ENCODE data around the gene CAMK2N1. TPM values are rescaled to one million over a fixed set of nuclear protein-coding genes. Genes with fewer than 3 reads are reported as not detected.
A peak's percentile ranks its signal among the peaks of the same experiment; 100 is the strongest.

The CAMK2N1 gene
- total RNA-seq, 1 experiment from 2014 or later: 10.1 TPM

DNA sequence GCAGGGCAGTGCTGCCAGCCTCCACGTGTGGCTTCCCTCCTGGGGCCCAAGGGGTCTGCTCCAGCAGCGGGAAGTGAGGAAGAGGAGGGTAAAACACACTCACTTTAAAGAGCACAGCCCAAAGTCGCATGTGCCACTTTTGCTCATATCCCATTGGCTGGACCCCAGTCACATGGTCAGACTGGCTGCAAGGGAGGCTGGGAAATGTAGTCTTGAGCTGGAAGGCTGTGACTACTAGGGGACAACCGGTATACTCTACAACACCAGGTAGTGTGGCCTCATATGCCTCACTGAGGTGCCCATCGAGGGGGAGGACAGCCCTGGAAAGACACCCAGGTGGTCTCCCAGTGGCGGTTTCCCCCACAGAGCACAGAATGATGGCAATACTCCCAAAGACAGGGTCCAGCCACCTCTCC is 45.2 kb downstream of the CAMK2N1 start (continued):
- TF ChIP-seq ZNF121 (CRISPR knock-in tag; IDR thresholded peaks at IDR 0.05): no peak

- DNase-seq (ENCODE audit: low spot score): peak; percentile 28
- peak; percentile 43 for ATAC-seq
- CTCF ChIA-PET: interaction anchor here (1.0 to 1.6 kb wide), 4 partner anchors 8 to 227 kb away, joined by 3 to 18 read pairs (median 4); no protein-coding TSS in a partner anchor
- Mint-ChIP-seq H3K4me1 (peaks cover 3% of the 10 kb centered on the region), H3K27me3 (ENCODE audit: low read depth) (peaks cover 33% of the 10 kb centered on the region), H3K36me3 (no peaks in the 10 kb centered on the region), H3K27ac (no peak overlapping the region), H3K4me3 (no peak overlapping the region), H3K9me3 (peaks cover 3% of the 10 kb centered on the region; the same call in 1 of the 2 replicates)
- POLR2A ChIA-PET: no interaction called here
- TF ChIP-seq, protein P1, sequence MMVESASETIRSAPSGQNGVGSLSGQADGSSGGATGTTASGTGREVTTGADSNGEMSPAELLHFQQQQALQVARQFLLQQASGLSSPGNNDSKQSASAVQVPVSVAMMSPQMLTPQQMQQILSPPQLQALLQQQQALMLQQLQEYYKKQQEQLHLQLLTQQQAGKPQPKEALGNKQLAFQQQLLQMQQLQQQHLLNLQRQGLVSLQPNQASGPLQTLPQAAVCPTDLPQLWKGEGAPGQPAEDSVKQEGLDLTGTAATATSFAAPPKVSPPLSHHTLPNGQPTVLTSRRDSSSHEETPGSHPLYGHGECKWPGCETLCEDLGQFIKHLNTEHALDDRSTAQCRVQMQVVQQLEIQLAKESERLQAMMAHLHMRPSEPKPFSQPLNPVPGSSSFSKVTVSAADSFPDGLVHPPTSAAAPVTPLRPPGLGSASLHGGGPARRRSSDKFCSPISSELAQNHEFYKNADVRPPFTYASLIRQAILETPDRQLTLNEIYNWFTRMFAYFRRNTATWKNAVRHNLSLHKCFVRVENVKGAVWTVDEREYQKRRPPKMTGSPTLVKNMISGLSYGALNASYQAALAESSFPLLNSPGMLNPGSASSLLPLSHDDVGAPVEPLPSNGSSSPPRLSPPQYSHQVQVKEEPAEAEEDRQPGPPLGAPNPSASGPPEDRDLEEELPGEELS (CRISPR knock-in tag; IDR thresholded peaks at IDR 0.05): no peak
- TF ChIP-seq, protein P2, sequence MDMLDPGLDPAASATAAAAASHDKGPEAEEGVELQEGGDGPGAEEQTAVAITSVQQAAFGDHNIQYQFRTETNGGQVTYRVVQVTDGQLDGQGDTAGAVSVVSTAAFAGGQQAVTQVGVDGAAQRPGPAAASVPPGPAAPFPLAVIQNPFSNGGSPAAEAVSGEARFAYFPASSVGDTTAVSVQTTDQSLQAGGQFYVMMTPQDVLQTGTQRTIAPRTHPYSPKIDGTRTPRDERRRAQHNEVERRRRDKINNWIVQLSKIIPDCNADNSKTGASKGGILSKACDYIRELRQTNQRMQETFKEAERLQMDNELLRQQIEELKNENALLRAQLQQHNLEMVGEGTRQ (CRISPR knock-in tag; IDR thresholded peaks at IDR 0.05): peak; percentile 59; the same call in 1 of the 2 replicates
- TF ChIP-seq NFYB (CRISPR knock-in tag; conservative IDR thresholded peaks at IDR 0.05; ENCODE audit: low read depth): peak; percentile 43
Measured at GRCh38 chr1:20439282-20439681, 46.7 kb downstream of the CAMK2N1 start.

GRCh38 chr1:20437640-20438039 is 48.4 kb downstream of the CAMK2N1 start:
- no peak for DNase-seq (ENCODE audit: low spot score)
- POLR2A ChIA-PET: no interaction called here
- Mint-ChIP-seq H3K27me3 (ENCODE audit: low read depth) (peaks cover 39% of the 10 kb centered on the region), H3K4me1 (peaks cover 3% of the 10 kb centered on the region), H3K9me3 (peaks cover 3% of the 10 kb centered on the region; the same call in 1 of the 2 replicates), H3K36me3 (no peaks in the 10 kb centered on the region), H3K4me3 (no peak overlapping the region), H3K27ac (no peak overlapping the region)
- ATAC-seq: no peak
- CTCF ChIA-PET: no interaction called here
- TF ChIP-seq NFYB (CRISPR knock-in tag; conservative IDR thresholded peaks at IDR 0.05; ENCODE audit: low read depth): no peak
- no peak for TF ChIP-seq RORB (CRISPR knock-in tag; IDR thresholded peaks at IDR 0.05)
- TF ChIP-seq CREB1 (CRISPR knock-in tag; IDR thresholded peaks at IDR 0.05): no peak
- no peak for TF ChIP-seq HMGXB4 (CRISPR knock-in tag; IDR thresholded peaks at IDR 0.05)
- TF ChIP-seq ZNF263 (CRISPR knock-in tag; IDR thresholded peaks at IDR 0.05; ENCODE audit: low read depth): no peak
- TF ChIP-seq ATF2 (CRISPR knock-in tag; IDR thresholded peaks at IDR 0.05; ENCODE audit: borderline replicate concordance, low read depth): no peak
- TF ChIP-seq, protein P3, sequence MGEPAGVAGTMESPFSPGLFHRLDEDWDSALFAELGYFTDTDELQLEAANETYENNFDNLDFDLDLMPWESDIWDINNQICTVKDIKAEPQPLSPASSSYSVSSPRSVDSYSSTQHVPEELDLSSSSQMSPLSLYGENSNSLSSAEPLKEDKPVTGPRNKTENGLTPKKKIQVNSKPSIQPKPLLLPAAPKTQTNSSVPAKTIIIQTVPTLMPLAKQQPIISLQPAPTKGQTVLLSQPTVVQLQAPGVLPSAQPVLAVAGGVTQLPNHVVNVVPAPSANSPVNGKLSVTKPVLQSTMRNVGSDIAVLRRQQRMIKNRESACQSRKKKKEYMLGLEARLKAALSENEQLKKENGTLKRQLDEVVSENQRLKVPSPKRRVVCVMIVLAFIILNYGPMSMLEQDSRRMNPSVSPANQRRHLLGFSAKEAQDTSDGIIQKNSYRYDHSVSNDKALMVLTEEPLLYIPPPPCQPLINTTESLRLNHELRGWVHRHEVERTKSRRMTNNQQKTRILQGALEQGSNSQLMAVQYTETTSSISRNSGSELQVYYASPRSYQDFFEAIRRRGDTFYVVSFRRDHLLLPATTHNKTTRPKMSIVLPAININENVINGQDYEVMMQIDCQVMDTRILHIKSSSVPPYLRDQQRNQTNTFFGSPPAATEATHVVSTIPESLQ (CRISPR knock-in tag; IDR thresholded peaks at IDR 0.05): no peak
- no peak for TF ChIP-seq PRRX2 (CRISPR knock-in tag; IDR thresholded peaks at IDR 0.05)
- no peak for TF ChIP-seq ERG (CRISPR knock-in tag; IDR thresholded peaks at IDR 0.05)
- TF ChIP-seq, protein P4, sequence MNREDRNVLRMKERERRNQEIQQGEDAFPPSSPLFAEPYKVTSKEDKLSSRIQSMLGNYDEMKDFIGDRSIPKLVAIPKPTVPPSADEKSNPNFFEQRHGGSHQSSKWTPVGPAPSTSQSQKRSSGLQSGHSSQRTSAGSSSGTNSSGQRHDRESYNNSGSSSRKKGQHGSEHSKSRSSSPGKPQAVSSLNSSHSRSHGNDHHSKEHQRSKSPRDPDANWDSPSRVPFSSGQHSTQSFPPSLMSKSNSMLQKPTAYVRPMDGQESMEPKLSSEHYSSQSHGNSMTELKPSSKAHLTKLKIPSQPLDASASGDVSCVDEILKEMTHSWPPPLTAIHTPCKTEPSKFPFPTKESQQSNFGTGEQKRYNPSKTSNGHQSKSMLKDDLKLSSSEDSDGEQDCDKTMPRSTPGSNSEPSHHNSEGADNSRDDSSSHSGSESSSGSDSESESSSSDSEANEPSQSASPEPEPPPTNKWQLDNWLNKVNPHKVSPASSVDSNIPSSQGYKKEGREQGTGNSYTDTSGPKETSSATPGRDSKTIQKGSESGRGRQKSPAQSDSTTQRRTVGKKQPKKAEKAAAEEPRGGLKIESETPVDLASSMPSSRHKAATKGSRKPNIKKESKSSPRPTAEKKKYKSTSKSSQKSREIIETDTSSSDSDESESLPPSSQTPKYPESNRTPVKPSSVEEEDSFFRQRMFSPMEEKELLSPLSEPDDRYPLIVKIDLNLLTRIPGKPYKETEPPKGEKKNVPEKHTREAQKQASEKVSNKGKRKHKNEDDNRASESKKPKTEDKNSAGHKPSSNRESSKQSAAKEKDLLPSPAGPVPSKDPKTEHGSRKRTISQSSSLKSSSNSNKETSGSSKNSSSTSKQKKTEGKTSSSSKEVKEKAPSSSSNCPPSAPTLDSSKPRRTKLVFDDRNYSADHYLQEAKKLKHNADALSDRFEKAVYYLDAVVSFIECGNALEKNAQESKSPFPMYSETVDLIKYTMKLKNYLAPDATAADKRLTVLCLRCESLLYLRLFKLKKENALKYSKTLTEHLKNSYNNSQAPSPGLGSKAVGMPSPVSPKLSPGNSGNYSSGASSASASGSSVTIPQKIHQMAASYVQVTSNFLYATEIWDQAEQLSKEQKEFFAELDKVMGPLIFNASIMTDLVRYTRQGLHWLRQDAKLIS (CRISPR knock-in tag; IDR thresholded peaks at IDR 0.05; ENCODE audit: borderline replicate concordance): no peak
- no peak for TF ChIP-seq NFE2L1 (CRISPR knock-in tag; IDR thresholded peaks at IDR 0.05)
- TF ChIP-seq, protein P5, sequence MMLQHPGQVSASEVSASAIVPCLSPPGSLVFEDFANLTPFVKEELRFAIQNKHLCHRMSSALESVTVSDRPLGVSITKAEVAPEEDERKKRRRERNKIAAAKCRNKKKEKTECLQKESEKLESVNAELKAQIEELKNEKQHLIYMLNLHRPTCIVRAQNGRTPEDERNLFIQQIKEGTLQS (CRISPR knock-in tag; conservative IDR thresholded peaks at IDR 0.05): no peak
- TF ChIP-seq MLX (CRISPR knock-in tag; IDR thresholded peaks at IDR 0.05): no peak
- TF ChIP-seq, protein P6, sequence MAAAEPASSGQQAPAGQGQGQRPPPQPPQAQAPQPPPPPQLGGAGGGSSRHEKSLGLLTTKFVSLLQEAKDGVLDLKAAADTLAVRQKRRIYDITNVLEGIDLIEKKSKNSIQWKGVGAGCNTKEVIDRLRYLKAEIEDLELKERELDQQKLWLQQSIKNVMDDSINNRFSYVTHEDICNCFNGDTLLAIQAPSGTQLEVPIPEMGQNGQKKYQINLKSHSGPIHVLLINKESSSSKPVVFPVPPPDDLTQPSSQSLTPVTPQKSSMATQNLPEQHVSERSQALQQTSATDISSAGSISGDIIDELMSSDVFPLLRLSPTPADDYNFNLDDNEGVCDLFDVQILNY (CRISPR knock-in tag; IDR thresholded peaks at IDR 0.05): no peak

Measured in WTC11 (cell line).